HG03565 (cell line): ENCODE results near the gene LATS2.

Source experiments
- ATAC-seq: cut with Tn5 transposase; IDR thresholded peaks from one replicate; pipeline ENCODE4 v1.9.1; 2021; ENCODE audit warnings: mild to moderate bottlenecking, moderate library complexity; ENCODE audit not compliant: unreplicated experiment

LATS2 gene

DNA sequence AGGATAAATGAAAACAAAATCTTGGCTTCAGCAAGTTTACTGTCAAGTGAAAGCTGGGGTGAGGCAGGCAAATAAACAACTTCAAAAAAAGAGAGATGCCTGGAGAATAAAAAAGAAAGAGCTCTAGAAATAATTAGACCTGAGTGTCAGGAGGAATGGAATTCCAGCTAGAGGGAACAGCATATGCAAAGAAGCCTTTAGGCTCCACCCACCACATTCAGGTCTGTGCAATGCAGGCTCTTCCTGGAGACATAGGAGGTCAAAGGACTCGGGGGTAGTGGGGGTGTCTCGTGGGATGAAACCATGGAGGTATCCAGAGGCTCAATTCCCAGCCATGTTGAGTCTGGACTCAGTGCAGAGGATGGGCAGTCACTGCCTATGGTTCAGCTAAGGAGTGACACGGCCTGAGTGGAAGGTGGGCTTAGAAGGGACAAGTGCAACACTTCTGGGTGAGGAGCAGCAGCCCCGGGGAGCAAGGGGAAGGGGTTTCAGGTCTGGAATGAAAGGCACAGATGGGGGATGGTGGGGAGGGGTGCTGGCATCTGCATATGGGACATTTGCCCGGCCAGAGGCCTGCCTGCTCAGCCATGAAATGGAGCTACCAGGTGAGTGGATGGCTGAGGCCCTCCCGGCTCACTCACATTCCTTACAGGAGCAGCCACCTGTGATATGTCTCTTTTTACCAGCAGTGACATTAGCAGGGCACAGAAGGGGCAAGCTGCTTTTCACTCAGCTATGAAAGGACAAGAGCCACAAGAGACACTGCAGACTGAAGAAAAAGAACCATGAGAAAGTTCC is 12.3 kb downstream of the LATS2 start:
- ATAC-seq, result no peak

DNA sequence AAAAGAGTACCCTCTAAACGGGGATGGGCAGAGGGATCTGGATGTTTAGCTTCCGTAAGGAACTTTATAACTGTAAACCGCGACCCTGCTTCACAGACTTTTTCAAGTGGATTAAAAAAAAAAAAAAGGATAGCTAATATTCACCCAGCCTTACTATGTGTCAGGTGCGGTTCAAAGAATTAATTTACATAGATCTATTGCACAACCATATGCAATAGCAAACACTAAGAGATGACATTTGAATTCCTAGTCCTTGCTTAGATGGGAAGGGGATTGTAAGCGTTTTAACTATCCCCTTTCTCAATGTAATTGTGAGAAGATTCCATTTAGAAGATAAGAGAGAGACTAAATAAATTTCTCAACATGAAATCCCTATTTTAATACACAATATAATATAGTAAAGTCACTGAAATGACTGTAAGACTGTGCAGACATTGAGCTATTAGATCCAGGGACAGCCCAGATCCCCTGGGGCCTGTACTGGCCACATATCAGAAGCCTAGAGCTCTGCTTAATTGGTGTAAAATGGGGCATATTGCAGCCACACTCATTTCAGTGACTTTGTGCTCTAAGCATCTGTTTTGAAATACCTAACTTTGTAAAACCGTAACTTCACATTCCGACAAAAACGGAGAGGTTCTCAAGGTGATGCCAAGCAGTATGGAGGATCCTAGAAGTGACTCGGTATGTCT is 13.6 kb downstream of the LATS2 start:
- ATAC-seq, result no peak

GRCh38 chr13:21047087-21047486 is 14.3 kb downstream of the LATS2 start:
- ATAC-seq, result no peak

GRCh38 chr13:21046203-21046602 is 15.2 kb downstream of the LATS2 start:
- no peak for ATAC-seq

DNA sequence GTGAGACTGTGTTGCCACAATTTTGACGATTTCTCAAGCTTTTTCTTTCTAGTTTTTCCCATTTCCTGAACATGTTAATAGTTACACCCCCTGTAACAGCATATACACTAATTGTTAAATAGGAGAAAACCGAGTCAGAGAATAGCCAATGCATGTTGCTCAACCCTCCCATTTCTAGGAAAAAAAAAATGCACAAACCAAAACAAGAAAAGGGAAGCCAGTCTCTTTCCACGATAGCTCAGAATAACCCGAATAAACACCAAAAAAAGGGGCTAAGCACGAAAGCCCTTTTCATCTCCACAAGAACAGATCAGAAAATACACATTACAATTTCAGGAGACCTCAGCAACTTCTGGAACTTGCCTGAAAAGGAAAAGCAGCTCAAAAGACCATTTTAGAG is 16.3 kb downstream of the LATS2 start:
- no peak for ATAC-seq

GRCh38 chr13:21043898-21044297 is 17.5 kb downstream of the LATS2 start:
- no peak for ATAC-seq

- no peak for ATAC-seq
These were observed 21.1 kb downstream of the LATS2 start for GRCh38 chr13:21040120-21040826.

GRCh38 chr13:21039097-21039800 is 22.1 kb downstream of the LATS2 start:
- no peak for ATAC-seq

DNA sequence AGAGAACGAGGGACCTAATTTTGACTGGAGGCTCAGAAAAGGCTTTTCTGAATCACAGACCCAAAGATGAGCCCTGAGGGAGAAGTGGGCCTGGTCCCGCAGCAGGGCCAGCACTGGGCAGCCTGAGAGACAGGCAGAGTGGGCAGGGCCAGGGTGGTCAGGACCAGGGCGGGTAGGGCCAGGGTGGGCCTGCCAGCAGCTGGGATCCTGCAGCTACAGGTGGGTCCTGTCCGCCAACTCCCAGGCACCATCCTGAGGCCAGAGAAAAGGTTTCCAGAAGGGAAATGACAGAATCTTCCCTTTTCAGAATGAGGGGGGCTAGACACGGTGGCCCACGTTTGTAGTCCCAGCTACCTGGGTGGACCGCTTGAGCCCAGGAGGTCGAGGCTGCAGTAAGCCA is 23.7 kb downstream of the LATS2 start:
- ATAC-seq, result no peak

GRCh38 chr13:21035498-21035897 is 25.9 kb downstream of the LATS2 start:
- ATAC-seq, result no peak

DNA sequence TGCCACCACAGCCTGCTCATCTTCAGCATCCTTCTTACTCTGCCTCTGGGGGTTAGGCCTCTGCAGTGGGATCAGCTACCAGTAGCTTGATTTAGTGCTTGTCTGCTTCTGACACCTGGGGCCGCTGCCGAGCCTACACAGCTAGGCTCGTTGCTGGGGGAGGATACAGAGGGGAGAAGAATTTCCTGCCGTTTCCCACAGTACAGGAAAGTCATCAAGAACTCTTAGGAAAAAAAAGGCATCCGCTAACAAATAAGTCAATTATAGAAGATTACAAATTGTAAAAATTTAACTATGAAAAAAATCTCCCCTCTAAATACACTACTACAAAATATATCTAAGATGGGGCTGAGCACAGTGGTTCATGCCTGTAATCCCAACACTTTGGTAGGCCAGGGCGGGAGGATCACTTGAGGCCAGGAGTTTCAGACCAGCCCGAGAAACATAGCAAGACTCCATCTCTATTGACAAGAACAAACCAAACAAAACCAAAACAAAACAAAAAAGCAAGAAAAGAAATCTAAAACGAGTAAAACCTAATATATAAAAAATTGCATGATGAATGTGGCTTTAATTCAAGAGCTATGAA is 26.7 kb downstream of the LATS2 start:
- no peak for ATAC-seq

DNA sequence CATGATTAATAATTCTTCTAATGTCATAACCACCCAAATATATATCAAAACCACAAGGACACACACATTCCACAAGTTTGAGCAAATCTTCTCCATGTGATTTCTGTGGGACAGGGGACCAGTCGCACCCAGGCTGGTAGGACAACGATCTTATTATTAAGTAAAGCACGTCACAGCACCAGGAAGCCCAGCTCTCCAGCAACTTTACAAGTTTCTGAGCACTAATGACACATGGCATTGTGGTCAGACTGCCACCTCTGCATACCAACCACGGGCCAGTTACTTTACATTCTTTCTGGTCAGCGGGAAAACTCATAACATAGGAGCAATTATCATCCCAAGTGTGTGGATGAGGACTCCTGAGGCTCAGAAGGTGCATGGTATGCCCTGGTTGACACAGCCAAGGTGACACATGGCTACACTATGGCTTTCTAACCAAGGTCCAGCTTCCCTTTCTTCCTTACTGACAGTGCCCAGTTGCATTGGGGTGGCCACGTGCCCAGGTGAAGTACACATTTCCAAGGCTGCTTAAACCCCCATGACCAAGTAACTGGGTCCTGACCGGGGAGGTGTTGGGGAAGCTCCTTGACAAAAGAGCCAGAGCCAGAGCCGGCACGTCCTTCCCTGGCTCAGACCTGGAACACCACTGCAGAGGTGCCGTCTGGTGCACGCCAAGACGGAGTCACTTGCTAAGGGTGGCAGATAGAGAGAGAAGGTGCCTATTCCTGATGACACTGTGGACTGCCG is 27.4 kb downstream of the LATS2 start:
- ATAC-seq, result no peak

DNA sequence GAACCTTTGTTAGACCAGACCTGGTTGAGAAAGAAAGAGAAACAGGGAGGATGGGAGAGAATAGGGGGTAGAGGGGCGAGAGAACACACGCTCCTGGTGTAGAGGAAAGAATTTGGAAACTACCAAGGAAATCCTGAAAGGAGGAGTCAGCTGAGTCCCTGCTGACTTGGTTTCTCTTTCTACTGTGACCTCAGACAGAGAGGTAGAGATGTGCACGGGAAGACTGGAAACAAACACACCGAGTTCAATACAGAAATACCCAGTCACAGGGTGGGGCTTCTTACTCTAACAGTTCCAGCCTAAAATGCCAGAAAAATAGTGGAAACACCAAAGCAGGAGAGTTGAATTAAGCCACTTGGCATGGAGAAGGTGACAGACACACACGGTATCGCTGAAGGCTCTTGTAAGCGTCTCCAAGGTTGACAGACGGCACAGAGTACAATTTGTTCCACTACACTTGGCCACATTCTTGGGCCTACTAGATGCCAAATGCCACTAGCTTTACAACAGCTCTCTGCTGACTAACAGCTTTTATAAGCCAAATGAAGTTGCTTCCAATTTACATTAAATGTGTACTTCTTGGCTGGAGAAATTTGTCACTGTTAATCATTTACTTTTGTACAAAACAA is 28.1 kb downstream of the LATS2 start:
- ATAC-seq, result no peak

DNA sequence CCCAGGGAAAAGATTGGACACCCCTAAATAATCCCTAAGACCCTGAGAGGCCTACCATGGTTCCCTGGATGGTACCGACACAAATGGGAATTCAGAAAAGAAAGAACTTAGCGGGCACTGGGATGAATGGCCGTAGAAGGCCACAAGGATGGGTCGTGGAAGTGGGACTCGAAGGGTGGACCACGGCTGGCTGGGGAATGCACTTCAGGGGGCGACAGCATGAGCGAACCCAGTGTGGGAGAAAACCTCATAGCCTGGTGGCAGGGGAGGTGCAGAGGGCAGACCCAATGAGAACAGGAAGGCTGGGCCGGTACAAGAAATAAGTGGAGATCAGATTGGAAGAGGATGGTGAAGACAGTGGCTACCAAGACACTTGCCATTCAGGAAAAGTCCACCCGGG is 28.7 kb downstream of the LATS2 start:
- no peak for ATAC-seq

DNA sequence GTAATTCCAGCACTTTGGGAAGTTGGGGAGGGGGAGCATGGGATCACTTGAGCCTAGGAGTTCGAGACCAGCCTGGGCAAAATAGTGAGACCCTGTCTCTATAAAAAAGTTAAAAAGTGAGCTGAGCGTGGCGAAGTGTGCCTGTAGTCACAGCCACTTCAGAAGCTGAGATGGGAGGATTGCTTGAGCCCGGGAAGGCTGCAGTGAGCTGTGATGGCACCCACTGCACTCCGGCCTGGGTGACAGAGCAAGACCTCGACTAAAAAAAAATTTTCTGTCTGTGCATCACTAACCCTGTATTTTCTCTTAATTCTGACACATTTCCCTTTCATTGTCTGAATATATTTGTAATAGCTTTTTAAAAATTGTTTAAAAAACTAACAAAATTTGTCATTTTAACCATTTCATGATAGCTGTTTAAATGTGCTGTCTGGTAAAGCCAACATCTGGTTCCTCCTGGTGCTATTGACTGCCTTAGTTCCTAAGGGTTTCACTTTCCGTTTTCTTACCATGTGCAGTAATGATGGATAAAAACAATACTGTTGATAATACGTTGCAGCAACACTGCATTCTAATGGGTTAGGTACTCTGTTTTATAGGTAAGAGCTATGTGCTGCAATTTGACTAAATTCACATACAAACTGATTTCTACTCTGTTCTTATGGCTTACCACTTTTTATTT is 29.7 kb downstream of the LATS2 start:
- ATAC-seq, result no peak

- no peak for ATAC-seq
These were observed 35.8 kb downstream of the LATS2 start for GRCh38 chr13:21025539-21025938.

- no peak for ATAC-seq
These were observed 39.1 kb downstream of the LATS2 start for GRCh38 chr13:21022056-21022979.

GRCh38 chr13:21020581-21020980 is 40.8 kb downstream of the LATS2 start:
- no peak for ATAC-seq
